Urothelium cell line (cell line): ENCODE results near the gene THBD.

Experiments
- DNase-seq: peaks from one replicate; pipeline ENCODE4 v3.0.0; 2011; ENCODE audit warnings: low spot score, mixed read lengths
- FAIRE-seq: peaks from 2 replicates; lab custom pipeline; 2011; peaks lifted over from hg19 to GRCh38; lab: Jason Lieb, UNC

The THBD gene

DNA sequence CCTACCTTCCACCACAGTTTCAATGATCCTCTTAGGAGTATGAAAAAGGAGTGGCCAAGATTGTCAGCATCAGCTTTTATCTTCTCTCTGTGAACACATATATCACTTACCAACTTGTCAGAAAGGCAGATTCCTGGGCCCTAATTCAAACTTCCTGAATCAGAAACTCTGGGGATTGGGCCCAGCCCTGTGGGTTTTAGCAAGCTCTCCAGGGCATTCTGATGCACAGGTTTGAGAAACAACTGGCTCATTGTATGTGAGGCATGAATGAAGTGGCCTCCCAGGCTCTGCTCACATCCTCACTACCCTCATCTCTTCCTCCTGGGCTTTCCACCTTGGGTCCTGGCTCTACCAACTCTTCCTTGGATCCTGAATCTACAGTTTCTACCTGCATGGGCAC, 13.2 kb upstream of the THBD start:
- no peak for DNase-seq

GRCh38 chr20:23061734-23062561, 12.5 kb upstream of the THBD start:
- FAIRE-seq (no peak), DNase-seq (peak; percentile 60)

More for the DNA sequence above, 13.2 kb upstream of the THBD start:
- FAIRE-seq = no peak

DNA sequence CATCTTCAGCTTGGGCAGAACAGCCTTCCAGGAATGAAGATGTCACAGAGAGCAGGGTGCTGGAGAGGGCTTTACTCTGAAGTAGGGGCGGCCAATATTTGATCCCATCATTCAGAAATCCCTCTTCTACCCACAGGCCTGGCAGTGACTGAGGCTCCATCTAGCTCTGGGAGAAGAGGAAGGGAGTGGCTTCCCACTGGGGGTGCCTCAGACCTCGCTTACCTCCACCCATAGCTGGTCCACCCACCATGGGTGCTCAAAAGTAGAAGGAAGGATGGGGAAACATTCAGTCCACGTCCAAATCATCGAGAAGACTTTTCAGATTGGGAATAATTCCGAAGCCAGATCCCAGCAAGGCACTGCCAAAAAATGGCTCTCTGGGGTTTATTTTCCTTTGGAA, 11.8 kb upstream of the THBD start:
- DNase-seq = no peak
- no peak for FAIRE-seq

- FAIRE-seq (no peak), DNase-seq (no peak)
Measured at GRCh38 chr20:23060629-23061028, 11.2 kb upstream of the THBD start.

DNA sequence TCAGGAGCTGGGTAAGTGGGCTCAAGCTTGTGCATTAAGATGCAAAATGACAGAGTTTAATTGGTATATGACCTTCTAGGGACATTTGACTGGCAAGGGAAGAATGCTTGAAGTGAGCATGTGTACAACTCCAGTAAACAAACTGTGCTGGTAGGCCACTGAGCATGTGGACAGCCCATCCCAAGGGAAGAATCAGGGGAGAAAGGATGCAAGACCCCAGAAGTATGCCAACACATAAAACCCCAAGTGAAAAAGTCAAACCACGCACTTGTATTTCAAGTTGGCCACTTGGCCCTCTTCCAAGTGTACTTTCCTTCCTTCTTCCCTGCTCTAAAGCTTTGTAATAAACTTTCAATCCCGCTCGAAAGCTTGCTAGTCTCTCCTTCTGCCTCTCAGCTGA, 10.4 kb upstream of the THBD start:
- DNase-seq (no peak), FAIRE-seq (no peak)

DNA sequence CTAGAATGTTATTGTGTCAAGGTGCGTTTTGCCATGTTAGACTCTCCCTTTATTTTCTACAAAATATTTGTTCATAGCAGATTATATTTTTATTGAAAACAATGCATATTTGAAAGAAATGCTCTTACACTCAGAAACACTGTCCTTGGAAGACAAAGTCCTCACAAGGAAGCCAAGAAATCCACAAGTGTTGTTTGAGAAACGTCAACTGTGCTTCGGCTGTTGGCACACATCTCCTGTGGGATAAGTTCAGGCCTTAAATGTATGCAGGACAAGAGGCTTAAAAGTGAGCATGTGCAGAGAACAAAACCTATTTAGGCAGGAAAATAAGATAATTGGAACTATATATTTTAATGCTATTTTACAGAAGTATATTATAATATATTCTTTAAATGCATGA, 9.5 kb upstream of the THBD start:
- no peak for FAIRE-seq

DNA sequence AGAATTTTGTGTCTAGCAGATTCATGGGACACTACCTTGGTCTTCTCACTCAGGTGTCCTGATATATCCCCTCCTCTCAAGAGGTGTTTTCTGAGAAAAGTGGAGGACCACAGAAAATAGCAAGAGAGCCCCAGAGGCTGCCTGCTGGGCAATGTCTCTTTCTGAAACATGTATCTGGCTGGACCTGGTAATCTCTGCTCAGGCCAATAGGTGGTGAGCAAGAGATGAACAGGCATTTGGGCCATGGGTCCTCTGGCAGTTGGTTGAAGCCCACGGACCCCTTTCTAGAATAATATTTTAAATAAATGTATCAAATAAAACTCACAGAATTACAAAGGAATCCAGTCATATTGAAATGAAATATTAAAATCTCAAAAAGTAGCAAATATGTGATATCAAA, 8.8 kb upstream of the THBD start:
- FAIRE-seq (no peak), DNase-seq (no peak)

More for the DNA sequence above, 9.5 kb upstream of the THBD start:
- no peak for DNase-seq

DNA sequence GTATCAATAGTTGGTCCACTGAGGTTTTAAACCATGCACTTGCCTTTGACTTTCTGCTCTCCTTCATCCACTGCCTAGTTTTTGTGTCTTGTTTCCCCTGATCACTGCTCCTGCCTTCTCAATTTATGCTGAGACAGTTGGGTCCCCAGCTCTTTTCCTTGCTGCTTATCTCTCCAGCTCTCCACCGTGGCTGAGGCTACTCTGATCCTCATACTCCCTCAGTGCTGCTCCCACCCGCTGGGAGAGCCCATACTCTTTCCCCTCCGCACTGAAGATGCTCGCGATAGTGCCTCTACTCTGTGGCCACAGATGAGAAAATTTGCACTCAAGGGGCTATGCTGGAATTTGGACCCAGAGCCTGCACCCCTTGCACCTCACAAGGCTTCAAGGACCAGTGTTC, 3.4 kb upstream of the THBD start:
- no peak for FAIRE-seq
- DNase-seq = no peak

- FAIRE-seq (no peak), DNase-seq (peak; percentile 49)
Measured at GRCh38 chr20:23050847-23051627, 1.6 kb upstream of the THBD start.

- no peak for FAIRE-seq
- DNase-seq = peak; percentile 39
Measured at GRCh38 chr20:23050076-23050838, 785 bp upstream of the THBD start.

- peak; percentile 22 for DNase-seq
- FAIRE-seq = no peak
Measured at GRCh38 chr20:23048283-23049200, 930 bp downstream of the THBD start.

DNA sequence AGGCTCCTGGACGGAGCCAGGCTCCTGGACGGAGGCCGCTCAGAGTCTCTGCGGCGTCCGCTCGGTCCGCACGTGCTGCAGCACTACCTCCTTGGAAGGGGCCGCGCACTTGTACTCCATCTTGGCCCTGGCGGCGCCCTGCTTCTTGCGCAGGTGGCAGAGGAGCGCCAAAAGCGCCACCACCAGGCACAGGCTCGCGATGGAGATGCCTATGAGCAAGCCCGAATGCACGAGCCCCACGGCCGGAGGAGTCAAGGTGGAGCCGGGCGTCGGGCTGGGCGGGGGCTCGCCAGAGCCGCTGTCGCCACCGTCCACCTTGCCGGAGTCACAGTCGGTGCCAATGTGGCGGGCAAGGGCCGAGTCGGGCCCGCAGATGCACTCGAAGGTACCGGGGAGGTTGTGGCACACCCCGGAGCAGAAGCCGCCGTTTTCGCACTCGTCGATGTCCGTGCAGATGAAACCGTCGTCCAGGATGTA, 1.7 kb downstream of the THBD start:
- FAIRE-seq (no peak), DNase-seq (no peak)

GRCh38 chr20:23047001-23047737, 2.3 kb downstream of the THBD start:
- FAIRE-seq (no peak), DNase-seq (no peak)

- no peak for DNase-seq
- no peak for FAIRE-seq
Measured at GRCh38 chr20:23046431-23046830, 3.0 kb downstream of the THBD start.

DNA sequence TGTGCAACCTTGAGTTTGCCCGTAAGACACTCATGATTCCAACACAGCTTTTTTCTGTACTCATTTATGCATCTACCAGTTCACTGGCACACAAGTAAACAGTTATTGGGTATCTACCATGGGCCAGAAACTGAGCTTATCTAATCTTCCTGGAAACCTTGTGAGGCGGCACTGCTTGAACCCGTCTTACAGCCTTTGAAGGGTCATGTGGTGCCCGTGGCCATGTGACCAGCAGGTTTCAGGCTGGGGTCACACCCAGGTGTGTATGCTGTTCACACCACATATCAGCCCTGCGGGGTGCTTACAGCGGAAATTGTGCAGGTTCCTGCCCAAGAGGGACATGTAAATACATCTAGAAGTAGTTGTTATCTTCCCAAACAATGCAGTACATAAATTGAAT, 6.1 kb downstream of the THBD start:
- DNase-seq (no peak), FAIRE-seq (no peak)

- FAIRE-seq (no peak), DNase-seq (no peak)
Measured at GRCh38 chr20:23042270-23042669, 7.2 kb downstream of the THBD start.

DNA sequence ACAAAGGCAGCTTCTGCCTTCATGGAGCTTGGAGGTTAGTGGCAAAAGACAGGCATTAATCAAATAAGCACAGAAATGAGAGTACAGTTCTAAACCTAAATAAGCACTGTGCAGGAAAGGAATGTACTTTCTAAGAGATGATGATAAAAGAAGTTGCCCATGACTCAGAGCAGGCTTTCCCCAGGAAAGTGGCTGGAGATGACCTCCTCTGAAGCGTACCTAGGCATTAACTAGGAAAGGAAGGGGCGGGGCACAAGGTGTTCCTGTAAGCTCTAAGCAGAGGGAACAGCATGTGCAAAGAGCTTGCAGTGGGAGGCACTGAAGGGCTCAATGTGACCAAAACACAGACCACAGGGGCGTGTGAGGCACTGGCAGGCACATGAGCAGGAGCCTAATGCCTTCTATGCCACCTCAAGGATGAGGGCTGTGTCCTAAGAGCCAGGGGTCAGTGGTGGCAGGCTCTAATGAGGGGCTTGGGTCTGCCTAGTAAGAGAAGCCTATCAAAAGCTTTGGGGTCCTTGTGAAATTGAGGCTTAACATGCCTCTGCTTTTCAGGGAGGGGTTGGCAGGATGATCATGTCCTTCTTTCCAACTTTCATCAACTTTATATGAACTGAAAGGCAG, 9.5 kb downstream of the THBD start:
- DNase-seq (no peak), FAIRE-seq (no peak)

- FAIRE-seq = no peak
- no peak for DNase-seq
Measured at GRCh38 chr20:23039136-23039875, 10.2 kb downstream of the THBD start.
